Measurements from ENCODE around the gene FOSL1.

FOSL1 gene

GRCh38 chr11:65882120-65883057 lies 17.8 kb downstream of the FOSL1 start:
- no peak for TF ChIP-seq ELF4 (IDR thresholded peaks at IDR 0.05)
- TF ChIP-seq FOXA1 (IDR thresholded peaks at IDR 0.05) = no peak
- TF ChIP-seq FOXK2 (IDR thresholded peaks at IDR 0.05) = no peak
- no peak for TF ChIP-seq FOXM1 (IDR thresholded peaks at IDR 0.05; ENCODE audit: borderline replicate concordance)
- no peak for TF ChIP-seq LEF1 (IDR thresholded peaks at IDR 0.05; ENCODE audit: borderline replicate concordance)
- TF ChIP-seq NFRKB (IDR thresholded peaks at IDR 0.05) = no peak
- no peak for TF ChIP-seq BHLHE40 (IDR thresholded peaks at IDR 0.05; ENCODE audit: borderline replicate concordance)
- no peak for TF ChIP-seq L3MBTL2 (conservative IDR thresholded peaks at IDR 0.05)
- TF ChIP-seq ZNF384 (IDR thresholded peaks at IDR 0.05) = no peak
- TF ChIP-seq ARNT (IDR thresholded peaks at IDR 0.05) = no peak
- no peak for TF ChIP-seq HDGF (IDR thresholded peaks at IDR 0.05; ENCODE audit: borderline replicate concordance)
- no peak for TF ChIP-seq SUZ12 (IDR thresholded peaks at IDR 0.05)
- TF ChIP-seq PKNOX1 (IDR thresholded peaks at IDR 0.05) = no peak
- no peak for TF ChIP-seq SP1 (IDR thresholded peaks at IDR 0.05)
- CTCF ChIA-PET = no interaction called here
- no peak for DNase-seq (ENCODE audit: extremely low spot score)
- POLR2A ChIA-PET = interaction anchor here (1.0 to 12.4 kb wide), 3 partner anchors 9 to 18 kb away, joined by 3 to 289 read pairs (median 10); partner anchors contain the start of genes CFL1, EFEMP2 and MUS81

GRCh38 chr11:65880844-65881421 lies 19.3 kb downstream of the FOSL1 start:
- ChIA-PET POLR2A (interaction anchor here (1.0 to 5.1 kb wide), 4 partner anchors 8 to 21 kb away, joined by 3 to 16 read pairs (median 6); partner anchors contain the start of gene MUS81), CTCF (no interaction called here)
- TF ChIP-seq SUZ12 (IDR thresholded peaks at IDR 0.05) (no peak), TARDBP (IDR thresholded peaks at IDR 0.05) (no peak), PKNOX1 (IDR thresholded peaks at IDR 0.05) (no peak), HDGF (IDR thresholded peaks at IDR 0.05; ENCODE audit: borderline replicate concordance) (no peak), BHLHE40 (IDR thresholded peaks at IDR 0.05; ENCODE audit: borderline replicate concordance) (no peak), NFRKB (IDR thresholded peaks at IDR 0.05) (no peak), CTBP1 (IDR thresholded peaks at IDR 0.05; ENCODE audit: borderline replicate concordance) (no peak), FOXM1 (IDR thresholded peaks at IDR 0.05; ENCODE audit: borderline replicate concordance) (no peak), SP1 (IDR thresholded peaks at IDR 0.05) (no peak), ARNT (IDR thresholded peaks at IDR 0.05) (no peak), LEF1 (IDR thresholded peaks at IDR 0.05; ENCODE audit: borderline replicate concordance) (no peak), FOXA1 (IDR thresholded peaks at IDR 0.05) (no peak), ZNF384 (IDR thresholded peaks at IDR 0.05) (no peak), ELF4 (IDR thresholded peaks at IDR 0.05) (no peak), FOXK2 (IDR thresholded peaks at IDR 0.05) (no peak), L3MBTL2 (conservative IDR thresholded peaks at IDR 0.05) (no peak)
- DNase-seq (ENCODE audit: extremely low spot score) = no peak

GRCh38 chr11:65880027-65880426 lies 20.2 kb downstream of the FOSL1 start:
- ChIA-PET CTCF (no interaction called here), POLR2A (interaction anchor here (0.8 to 5.1 kb wide), 4 partner anchors 9 to 20 kb away, joined by 3 to 16 read pairs (median 6); partner anchors contain the start of gene MUS81)
- TF ChIP-seq SP1 (IDR thresholded peaks at IDR 0.05) = no peak
- DNase-seq (ENCODE audit: extremely low spot score) = no peak

GRCh38 chr11:65879617-65880016 lies 20.6 kb downstream of the FOSL1 start, which contains the start of gene CTSW:
Gene CTSW (plus strand): TSS chr11:65879837. CDS start chr11:65879855, 18 bp downstream.
- POLR2A ChIA-PET = interaction anchor here (0.8 to 5.1 kb wide), 3 partner anchors 14 to 21 kb away, joined by 3 to 16 read pairs (median 4); partner anchors contain the start of genes CFL1 and MUS81
- TF ChIP-seq FOXA1 (IDR thresholded peaks at IDR 0.05) (no peak), L3MBTL2 (conservative IDR thresholded peaks at IDR 0.05) (no peak), PKNOX1 (IDR thresholded peaks at IDR 0.05) (no peak), SP1 (IDR thresholded peaks at IDR 0.05) (no peak), CTBP1 (IDR thresholded peaks at IDR 0.05; ENCODE audit: borderline replicate concordance) (no peak), ZNF384 (IDR thresholded peaks at IDR 0.05) (no peak), ELF4 (IDR thresholded peaks at IDR 0.05) (no peak), FOXK2 (IDR thresholded peaks at IDR 0.05) (no peak), FOXM1 (IDR thresholded peaks at IDR 0.05; ENCODE audit: borderline replicate concordance) (no peak), SUZ12 (IDR thresholded peaks at IDR 0.05) (no peak), TARDBP (IDR thresholded peaks at IDR 0.05) (no peak), ARNT (IDR thresholded peaks at IDR 0.05) (no peak), HDGF (IDR thresholded peaks at IDR 0.05; ENCODE audit: borderline replicate concordance) (no peak), NFRKB (IDR thresholded peaks at IDR 0.05) (no peak), BHLHE40 (IDR thresholded peaks at IDR 0.05; ENCODE audit: borderline replicate concordance) (no peak), LEF1 (IDR thresholded peaks at IDR 0.05; ENCODE audit: borderline replicate concordance) (no peak)

More at GRCh38 chr11:65879617-65880016, 20.6 kb downstream of the FOSL1 start, which contains the start of gene CTSW:
- DNase-seq (ENCODE audit: extremely low spot score) = no peak
- CTCF ChIA-PET = interaction anchor here (1.0 kb wide), 1 partner anchor 20 kb away, joined by 3 read pairs; no protein-coding TSS in a partner anchor
